ENCODE data around the gene MRPL57.
"Not testable (repeated sequence)": the region's sequence is repeated elsewhere in the genome, so short reads cannot be mapped to it uniquely, and the experiment has no call there.

MRPL57 gene

DNA sequence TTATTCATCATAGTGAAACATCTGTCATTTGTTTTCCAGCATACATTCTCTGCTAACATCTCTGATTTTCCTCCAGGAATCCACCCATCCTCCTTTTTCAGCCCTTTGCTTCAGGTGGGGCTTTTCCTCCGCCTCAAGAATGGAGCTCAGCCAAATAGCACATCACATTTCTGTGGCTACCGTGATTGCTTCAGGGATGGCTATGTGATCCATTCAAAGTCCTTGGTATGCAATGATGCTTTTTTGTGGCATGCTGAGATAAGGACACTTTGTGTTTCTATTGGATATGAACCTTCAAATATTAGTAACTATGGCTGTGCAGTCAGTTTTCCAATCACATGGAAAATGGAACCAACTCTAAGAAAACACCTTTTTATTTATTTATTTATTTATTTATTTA lies 18.3 kb downstream of the MRPL57 start:
- not testable (repeated sequence) for DNase-seq (ENCODE audit: low read depth in 3 of 3)

DNA sequence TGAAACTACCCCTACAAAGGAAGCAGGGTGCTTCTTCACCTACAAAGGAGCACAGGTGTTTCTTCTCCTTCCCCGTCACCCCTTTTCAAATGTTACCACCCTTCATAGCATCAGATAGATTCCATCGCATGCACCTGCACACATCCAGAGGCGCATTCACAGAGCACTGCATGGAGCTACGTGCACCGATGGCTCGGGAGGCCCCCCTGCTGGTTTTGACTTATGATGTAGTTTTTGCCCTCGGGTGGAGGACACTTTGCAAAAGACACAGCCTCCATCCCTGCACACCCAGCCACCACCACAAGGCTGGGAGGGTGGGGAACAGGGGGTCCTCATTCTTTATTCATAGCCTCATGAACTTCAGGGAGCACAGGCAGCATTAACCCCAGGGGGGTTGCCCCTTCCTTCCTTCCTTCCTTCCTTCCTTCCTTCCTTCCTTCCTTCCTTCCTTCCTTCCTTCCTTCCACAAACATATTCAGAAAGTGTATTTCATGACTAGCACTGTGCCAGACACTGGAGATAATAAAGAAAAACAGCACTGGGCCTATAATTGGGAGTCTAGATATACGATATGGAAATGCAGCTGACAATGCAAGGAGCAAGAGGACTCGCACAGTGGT lies 21.3 kb downstream of the MRPL57 start:
- not testable (repeated sequence) for DNase-seq (ENCODE audit: low read depth in 3 of 3)

DNA sequence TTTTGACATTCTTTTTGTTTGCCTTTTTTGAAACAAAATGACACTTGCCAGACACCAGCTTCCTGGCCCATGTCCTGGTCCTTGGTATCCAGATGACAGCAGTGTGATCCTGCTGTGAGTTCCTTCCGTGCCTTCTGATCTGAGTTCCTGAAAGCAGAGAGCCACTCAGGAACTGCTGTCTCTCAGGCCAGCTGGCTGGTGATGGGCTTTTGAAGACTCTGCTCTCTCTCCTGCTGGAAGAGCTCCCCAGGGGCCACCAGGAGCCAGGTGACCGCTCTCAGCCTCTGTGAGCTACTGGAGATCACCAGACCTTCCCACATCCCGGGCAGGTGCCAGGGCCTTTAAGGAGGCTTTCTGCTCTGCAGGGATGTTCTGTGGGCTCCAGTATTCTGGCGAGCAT lies 21.9 kb downstream of the MRPL57 start:
- not testable (repeated sequence) for DNase-seq (ENCODE audit: low read depth in 3 of 3)

GRCh38 chr13:21201456-21202190 lies 25.2 kb downstream of the MRPL57 start:
- not testable (repeated sequence) for DNase-seq (ENCODE audit: low read depth in 3 of 3)

- no peak for DNase-seq (ENCODE audit: low read depth in 3 of 3)
Observed at GRCh38 chr13:21202767-21203531, 26.5 kb downstream of the MRPL57 start.

- DNase-seq (ENCODE audit: low read depth in 3 of 3) = no peak
Observed at GRCh38 chr13:21208652-21209154, 32.2 kb downstream of the MRPL57 start.

DNA sequence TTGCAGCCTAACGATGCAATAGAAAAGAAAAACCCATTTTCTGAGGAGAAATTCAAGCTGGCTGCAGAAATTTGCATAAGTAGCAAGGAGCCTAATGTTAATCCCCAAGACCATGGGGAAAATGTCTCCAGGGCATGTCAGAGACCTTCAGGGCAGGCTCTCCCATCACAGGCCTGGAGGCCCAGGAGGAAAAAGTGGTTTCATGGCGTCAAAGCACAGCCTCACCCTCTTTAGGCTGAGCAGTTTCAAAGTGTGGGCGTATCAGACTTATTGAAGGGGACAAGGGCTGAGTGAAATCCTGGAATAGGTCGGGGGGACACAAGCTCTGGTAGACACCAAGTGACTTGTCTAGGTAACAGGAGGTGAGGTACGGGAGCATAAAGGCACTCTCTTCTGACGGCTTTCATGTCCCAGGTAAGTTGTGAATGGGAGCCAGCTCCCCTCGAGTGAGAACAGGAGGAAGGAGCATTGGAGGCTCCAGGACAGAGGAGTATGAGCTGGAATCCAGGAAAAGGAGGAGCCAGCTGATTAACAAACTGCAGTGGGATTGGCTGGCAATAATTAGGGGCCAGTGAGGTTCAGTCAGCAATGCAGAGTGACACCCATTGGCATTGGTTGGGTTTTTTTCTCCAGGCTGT lies 35.8 kb downstream of the MRPL57 start:
- no peak for DNase-seq (ENCODE audit: low read depth in 3 of 3)

GRCh38 chr13:21215419-21215818 lies 39.0 kb downstream of the MRPL57 start:
- DNase-seq (ENCODE audit: low read depth in 3 of 3) = not testable (repeated sequence)

GRCh38 chr13:21216332-21216731 lies 39.9 kb downstream of the MRPL57 start:
- DNase-seq (ENCODE audit: low read depth in 3 of 3) = no peak

DNA sequence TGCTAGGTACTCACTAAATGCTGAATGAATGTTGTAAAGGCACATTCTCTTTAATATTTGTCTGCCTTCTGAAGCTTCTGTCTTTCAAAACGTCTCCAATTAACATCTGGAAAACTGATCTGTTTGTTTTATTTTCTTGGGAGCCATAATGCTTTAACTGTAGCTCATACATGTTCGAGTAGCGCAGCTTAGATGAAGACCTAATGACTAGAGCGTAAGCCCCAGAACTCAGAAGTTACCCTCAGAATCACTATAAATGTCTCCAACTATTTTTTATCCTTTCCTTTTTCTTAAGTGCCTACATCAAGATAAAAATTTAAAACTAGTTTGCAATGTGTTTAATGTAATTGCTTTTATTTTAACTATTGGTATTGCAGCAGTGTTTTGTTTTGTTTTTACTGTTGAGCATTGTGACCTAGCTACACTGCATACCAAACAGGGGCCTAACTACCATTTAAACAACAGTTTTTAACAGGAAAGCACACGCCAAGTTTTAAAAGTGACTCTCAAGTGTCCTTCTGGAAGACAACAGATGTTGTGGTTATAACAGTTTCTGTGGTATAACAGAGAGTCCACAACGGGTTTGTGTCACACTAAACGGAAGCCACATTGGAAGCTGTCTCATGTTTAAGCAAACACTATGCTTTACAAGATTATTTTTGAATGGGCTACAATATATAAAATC lies 42.0 kb downstream of the MRPL57 start:
- DNase-seq (ENCODE audit: low read depth in 3 of 3) = no peak

DNA sequence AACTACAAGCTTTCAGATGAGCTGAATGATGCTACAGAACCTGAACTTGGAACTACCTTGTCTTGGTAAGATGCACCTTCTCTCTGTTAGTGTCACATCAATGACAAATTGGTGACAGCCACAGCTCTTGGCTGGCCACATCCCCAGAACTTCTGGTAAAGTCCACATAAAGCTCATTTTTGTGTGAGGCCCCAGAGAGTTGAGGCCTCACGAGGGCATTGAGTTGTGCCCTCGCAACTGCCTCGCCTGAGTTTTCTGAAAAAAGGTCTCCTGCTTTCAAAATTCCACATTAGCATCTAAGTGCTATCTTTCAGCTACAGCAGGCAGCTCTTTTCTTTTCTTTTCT lies 42.6 kb downstream of the MRPL57 start:
- DNase-seq (ENCODE audit: low read depth in 3 of 3) = no peak

DNA sequence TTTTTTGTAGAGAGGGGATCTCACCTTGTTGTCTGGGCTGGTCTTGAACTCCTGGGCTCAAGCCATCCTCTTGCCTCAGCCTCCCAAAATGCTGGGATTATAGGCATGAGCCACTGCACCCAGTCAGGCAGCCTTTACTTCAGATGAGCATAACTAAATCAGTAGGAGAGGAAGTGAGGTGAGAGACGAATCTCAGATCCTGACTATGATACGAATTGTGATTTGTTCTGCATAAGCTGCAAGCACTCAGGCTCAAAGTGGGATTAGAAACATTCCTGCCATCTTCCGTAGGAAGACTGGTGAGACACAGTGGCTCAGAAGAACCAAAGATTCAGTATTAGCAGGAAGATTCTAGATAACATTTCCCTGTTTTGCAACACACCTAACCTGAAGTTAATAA lies 43.3 kb downstream of the MRPL57 start:
- DNase-seq (ENCODE audit: low read depth in 3 of 3) = not testable (repeated sequence)

GRCh38 chr13:21221268-21221667 lies 44.8 kb downstream of the MRPL57 start:
- no peak for DNase-seq (ENCODE audit: low read depth in 3 of 3)

GRCh38 chr13:21225082-21225481 lies 48.6 kb downstream of the MRPL57 start:
- DNase-seq (ENCODE audit: low read depth in 3 of 3) = no peak

DNA sequence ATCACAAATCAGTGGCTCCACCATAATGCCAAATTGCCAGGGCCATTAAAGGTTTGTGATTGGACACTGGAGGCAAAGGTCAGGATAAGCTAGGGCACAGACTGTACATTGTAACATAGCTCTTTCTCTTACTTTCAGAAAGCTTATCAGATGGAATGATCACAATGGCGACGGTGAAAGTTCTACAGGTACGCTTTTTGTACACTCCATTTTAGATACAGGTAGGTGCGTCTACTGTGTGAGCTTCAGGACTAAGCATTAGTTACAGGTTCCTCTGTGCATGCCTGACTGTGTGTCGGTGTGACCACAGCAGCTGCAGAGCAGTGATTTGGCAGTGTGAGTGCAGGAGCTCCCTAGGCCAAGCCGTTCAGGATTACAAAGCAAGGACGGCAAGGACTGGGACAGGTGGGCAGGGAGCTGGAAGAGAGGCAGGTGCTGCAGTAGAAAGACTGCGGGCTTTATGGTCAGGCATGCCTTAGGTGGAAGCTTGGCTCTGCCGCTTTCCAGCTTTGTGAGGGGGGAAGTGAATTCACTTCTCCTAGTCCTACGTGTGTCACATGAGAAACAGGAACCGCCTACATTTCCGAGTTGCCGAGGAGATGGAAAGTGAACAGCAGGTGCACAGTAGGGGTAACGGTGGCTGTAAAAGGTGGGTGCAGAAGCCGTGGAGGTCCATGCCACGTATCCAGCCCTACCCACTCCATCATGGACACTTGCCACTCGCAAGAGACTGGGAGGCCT lies 49.6 kb downstream of the MRPL57 start:
- no peak for DNase-seq (ENCODE audit: low read depth in 3 of 3)

DNA sequence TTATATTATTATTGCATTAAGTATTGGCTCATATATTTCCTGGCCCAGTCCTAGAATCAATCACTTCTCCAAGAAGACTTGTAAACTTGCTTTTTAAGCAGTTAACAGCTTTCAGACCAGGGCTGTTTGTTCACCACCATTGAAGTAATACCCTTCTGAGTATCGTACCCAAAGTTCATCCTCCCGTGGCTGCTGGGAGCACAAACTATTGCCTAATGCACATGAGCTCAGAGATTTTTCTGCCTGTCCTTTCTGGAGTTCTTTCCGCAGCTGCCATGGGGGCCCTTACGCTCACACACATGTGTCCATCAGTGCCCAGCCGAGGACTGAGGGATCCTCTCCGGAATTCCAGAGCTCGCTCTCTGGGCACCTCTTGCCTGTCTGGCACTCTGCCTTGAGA lies 51.5 kb downstream of the MRPL57 start:
- DNase-seq (ENCODE audit: low read depth in 3 of 3) = no peak
